AG04449 (cell line): ENCODE data around the gene SLC16A9.

Experiments
- CTCF ChIA-PET: fragments of 350-600 bp; formaldehyde crosslinking; extraction: SDS; loops from one replicate; lab custom pipeline; 2021; ENCODE audit warnings: antibody characterized with exemption; lab: Yijun Ruan, JAX
- POLR2A ChIA-PET: fragments of 400-600, 350-600 bp; formaldehyde crosslinking; extraction: SDS; loops from one replicate; lab custom pipeline; 2020; ENCODE audit warnings: antibody characterized with exemption, inconsistent platforms; lab: Yijun Ruan, JAX
- DNase-seq: peaks from one replicate; pipeline ENCODE4 v3.0.0-alpha.2; 2010; ENCODE audit warnings: low read depth, low spot score
- H3K4me3 ChIP-seq: 2 replicates; pipeline ENCODE4 v1.5.1; 2011; ENCODE audit warnings: low read depth, mild to moderate bottlenecking, control low read depth, low read length
- CTCF ChIP-seq: IDR thresholded peaks from one replicate; pipeline ENCODE4 v1.5.1; 2011; ENCODE audit warnings: mild to moderate bottlenecking, moderate library complexity, low read length, control low read depth, inconsistent platforms; ENCODE audit not compliant: insufficient read depth; ENCODE audit errors: missing control alignments

Gene SLC16A9

DNA sequence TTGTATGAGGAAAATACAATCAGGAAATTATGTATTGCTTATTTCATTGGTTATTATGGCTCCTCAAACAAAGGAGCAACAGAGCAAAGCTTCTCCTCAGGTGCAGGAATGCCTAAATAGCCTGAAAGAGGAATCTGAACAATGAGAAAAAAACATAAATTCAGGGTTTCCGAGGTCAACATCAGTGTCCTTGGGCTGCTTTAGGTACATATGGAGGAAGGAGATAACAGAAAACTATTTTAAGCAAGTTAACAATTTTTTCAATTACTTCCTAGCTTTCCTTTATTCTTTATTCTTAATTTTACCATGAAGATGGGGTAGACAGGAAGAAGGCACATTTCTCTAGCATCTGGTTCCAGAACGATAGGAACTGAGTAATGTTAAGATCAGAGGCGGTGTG lies 14.0 kb downstream of the SLC16A9 start:
- DNase-seq: no peak
- H3K4me3 ChIP-seq: no peak overlapping the region
- ChIA-PET CTCF (no interaction called here), POLR2A (no interaction called here)
- TF ChIP-seq CTCF: no peak

- no peak for DNase-seq
- CTCF ChIA-PET: interaction anchor here (0.6 kb wide), 1 partner anchor 1356 kb away, joined by 3 read pairs; no protein-coding TSS in a partner anchor
- no peak for TF ChIP-seq CTCF
- POLR2A ChIA-PET: no interaction called here
- no peak overlapping the region for H3K4me3 ChIP-seq
Observed at GRCh38 chr10:59694936-59695335, 14.7 kb downstream of the SLC16A9 start.

- no peak for DNase-seq
- POLR2A ChIA-PET: no interaction called here
- TF ChIP-seq CTCF: no peak
- CTCF ChIA-PET: no interaction called here
- H3K4me3 ChIP-seq: no peak overlapping the region
Observed at GRCh38 chr10:59692113-59692512, 17.5 kb downstream of the SLC16A9 start.

GRCh38 chr10:59688921-59689351 lies 20.7 kb downstream of the SLC16A9 start:
- ChIA-PET POLR2A (no interaction called here), CTCF (no interaction called here)
- no peak for TF ChIP-seq CTCF
- DNase-seq: no peak
- H3K4me3 ChIP-seq: no peak overlapping the region

GRCh38 chr10:59687657-59688056 lies 22.0 kb downstream of the SLC16A9 start:
- no peak for DNase-seq
- ChIA-PET CTCF (no interaction called here), POLR2A (no interaction called here)
- no peak overlapping the region for H3K4me3 ChIP-seq
- no peak for TF ChIP-seq CTCF

DNA sequence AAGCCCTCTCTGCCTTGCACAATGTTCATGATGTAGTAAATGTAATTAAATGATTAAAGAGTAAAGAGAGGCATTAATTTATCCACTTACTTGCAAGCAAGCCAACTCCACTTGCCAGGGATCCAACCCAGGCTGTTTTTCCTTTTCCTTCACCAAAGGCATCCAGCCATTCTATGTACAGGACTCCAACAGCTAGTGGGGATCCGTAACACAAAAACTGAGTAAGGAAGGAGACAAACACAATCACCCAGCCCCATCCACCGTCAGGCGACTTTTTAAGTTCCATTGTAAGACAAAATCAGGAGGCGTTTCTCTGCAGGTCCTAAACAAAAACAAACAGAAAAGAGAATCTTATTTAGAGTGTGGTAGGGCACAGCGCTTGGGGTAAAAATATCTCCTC lies 25.6 kb downstream of the SLC16A9 start:
- DNase-seq: no peak
- ChIA-PET POLR2A (no interaction called here), CTCF (no interaction called here)
- no peak overlapping the region for H3K4me3 ChIP-seq
- no peak for TF ChIP-seq CTCF
